NCI-H1417 (cell line): ENCODE measurements around the gene ARFGEF2.

Experiments used
- DNase-seq, 3 experiments: peaks; one replicate each; lab custom pipeline; 2025; lab: John Stamatoyannopoulos, UW

The ARFGEF2 gene

DNA sequence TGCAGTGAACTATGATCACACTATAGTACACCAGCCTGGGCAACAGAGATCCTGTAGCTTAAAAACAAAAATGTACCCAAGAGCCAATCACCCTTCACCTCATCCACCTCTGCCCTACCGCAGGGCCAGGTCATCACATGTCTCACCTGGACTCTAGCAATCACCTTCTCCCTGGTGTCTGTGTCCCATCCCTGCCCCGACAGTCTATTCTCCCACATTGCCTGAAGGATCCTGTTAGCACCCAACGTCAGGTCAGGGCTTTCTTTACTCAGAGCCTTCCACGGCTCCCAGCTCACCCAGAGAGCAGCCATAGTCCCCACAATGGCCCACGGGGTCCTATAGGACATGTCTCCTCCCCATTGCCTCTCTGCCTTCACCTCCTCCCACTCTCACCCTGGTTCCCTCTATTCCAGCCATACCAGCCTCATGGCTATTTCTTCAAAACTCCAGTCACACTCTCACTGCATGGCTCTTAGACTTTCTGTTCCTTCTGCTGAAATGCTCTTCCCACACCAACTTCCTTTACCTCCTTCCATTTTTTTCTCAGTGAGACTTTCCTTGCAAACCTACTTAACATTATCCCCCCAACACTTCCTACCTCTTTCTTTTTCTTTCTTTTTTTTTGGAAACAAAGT lies 22.5 kb upstream of the ARFGEF2 start:
- no peak for DNase-seq

DNA sequence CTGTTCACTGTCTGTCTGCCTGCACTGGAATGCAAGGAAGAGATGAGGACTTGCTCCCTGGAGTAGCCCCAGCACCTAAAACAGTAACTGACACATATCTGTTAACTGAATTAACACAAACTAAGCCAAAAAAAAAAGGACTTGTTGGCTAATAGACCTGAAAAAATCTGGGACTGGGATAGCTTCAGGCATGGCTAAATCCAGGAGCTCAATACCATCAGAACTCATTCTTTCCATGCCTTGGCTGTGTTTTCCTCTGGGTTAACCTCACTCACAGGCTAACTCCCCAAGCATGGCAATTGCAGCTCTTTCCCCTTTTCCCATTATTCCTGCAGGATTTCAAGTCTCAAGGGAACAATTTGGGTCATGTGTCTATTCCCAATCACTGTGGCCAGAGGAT lies 21.6 kb upstream of the ARFGEF2 start:
- DNase-seq: no peak

DNA sequence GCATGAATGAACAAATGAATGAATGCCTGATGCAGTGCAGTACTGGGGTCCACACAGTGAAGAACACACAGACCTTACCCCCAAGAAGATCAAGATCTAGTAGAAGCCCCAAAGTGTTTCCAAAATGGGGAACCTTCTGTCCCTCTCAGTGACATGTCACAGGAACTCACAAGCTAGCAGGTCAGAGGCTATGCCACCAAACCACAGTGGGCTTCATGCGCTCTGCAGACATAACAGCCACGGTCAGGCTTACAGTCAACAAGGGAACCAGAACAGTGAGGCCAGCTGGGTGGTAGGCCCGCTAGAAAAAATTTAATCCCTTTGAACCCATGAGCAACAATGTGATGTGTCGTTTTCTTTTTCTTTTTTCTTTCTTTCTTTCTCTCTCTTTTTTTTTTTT lies 20.2 kb upstream of the ARFGEF2 start:
- DNase-seq: no peak

DNA sequence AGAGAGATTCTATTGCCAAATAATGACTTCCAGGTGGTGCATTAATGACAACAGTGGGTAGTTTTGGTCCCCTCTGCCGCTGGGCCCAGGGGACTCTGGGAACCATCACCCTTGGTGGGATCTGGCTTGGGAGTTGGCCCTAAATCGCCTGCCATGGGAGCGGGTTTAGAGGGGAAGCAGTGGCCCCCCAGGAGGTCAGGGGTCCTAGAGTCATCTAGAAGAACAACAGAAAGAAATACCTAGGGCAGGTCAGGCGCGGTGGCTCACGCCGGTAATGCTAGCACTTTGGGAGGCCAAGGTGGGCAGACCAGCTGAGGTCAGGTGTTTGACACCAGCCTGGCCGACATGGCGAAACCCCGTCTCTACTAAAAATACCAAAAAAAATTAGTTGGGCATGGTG lies 17.8 kb upstream of the ARFGEF2 start:
- DNase-seq: no peak

DNA sequence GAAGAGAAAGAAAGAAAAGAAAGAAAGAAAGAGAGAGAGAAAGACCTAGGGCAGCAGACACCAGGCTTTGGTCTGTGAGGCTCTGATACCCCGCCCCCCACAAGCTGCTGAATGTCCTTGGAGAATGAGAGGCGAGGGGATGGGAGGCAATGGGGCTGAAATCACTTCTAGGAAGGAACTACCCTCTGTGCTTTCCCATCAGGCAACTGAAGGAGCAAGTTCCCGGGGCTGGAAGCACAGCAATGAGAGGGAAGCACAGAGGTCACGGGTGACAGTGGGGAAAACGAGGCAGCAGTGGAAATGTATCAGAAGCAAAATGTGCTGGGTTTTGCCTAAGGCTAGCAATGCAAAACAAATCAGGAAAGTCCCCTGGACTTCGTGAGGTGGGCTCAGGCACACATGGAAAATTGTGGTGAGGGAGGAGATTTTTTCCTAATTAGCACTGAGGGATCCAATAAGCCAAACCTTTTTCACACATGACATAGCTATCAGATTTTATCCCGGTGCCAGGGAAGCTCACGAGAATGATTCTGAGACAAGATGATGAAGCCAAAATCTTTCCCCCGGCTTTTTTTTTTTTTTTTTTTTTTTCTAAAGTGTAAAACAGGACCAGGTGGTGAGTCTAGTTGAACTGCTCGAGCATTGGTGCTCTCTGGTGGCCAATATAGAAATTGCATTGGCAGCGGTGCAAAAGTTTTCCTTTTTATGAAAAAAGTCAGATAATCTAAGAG lies 16.8 kb upstream of the ARFGEF2 start:
- DNase-seq: peak; percentile 43 to 76 (median 49)

DNA sequence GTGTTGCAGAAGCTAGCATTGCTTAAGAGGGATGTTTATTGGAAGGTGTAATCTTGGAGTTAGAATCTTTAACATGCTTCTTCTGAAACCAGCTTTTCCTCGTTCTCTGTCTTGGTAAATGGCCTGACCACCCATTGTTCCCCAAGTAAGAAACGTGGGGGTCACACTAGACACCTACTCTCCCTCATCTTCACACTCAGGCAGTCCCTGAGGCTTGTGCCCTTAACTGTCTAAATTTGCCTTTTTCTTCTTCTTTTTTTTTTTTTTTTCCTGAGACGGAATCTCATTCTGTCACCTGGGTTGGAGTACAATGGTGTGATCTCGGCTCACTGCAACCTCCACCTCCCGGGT lies 16.2 kb upstream of the ARFGEF2 start:
- no peak for DNase-seq

DNA sequence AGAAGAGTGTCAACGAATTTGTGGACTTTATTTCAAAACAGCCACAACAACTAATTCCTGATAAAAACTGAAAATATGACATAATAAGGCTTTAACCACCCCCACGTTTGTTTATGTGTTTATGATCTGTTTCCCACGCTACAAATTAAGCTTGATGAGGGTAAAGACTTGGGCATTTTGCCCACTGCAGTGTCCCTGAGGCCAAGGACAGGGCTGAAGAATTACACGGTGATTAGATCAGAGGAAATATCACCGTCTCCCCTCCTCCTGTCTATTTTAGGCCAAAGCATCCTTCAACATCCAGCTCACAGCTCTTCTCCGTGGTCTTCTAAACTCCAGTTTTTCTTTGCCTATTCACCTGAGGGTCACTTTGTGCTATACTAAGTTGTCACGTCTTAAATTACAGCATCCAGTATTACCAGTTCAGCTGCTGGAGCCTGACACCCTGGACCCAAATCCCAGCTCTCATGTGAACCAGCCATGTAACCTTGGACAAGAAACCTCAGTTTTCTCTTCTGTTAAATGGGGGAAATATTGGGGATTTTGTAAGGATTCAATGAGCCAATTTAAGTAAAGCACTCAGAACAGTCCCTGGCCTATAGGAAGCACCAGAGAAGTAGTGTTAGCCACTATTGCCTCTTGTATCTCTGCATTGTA lies 15.2 kb upstream of the ARFGEF2 start:
- DNase-seq: peak in 1 of 3 experiments; percentile 25

DNA sequence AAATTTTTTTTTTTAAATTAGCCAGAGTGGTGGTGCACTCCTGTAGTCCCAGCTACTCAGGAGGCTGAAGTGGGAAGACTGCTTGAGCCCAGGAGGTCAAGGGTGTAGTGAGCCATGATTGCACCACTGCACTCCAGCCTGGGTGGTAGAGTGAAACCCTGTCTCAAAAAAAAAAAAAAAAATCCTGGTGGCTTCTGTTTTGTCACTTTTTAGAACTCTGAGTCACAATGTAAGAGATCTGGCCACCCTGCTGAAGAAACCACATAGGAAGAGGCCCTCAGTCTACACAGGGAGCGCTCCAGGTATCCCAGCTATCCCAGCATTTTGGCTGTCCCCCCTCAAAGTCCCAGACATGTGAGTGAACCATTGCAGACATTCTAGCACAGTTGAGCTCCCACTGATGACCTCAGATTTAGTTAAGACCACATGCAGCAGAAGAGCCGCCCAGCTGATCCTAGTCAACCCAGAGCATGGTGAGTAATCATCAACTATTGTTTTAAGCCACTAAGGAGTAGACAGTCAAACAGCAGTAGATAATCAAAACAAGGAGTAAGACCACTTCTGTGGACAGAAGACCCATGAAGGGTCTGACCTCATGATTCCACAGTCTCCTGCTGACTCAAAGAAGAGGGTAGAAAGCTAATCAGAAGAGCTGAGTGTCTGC lies 12.7 kb upstream of the ARFGEF2 start:
- no peak for DNase-seq

DNA sequence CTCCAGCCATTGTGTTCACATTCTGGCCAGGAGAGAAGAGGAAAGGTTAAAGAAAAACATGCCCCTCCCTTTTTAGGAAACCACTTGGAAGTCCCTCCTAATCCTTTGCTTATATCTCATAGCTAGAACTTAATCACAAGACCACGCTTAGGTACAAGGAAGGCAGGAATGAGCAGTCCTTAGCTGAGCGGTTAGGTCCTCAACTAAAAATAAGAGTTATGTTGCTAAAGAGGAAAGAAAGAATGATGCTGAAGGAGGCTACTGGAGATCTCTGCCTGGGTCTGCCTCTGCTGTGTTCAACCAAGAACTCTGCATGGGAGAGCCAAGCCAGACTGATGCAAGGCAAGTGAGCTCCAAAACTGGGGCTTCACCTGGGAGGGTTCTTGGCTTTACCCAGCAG lies 11.6 kb upstream of the ARFGEF2 start:
- DNase-seq: no peak

DNA sequence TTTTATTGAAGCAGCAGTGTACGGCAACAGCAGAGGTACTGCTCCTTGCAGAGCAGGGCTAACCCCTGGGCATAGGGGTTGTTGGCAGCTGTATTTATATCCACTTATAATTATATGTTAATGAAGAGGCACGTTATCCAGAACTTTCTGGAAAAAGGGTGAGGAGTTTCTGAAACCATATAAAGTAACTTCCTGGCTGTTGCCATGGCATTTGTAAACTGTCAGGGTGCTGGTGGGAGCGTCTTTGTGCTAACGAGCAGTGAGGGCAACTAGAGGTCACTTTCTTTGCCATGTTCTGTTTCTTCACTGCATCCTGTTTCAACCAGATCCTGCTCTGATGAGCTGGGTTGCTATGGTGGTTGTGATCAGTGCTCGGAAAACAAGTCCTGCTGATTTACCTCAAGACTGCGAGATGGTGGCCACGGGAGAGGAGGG lies 11.1 kb upstream of the ARFGEF2 start:
- DNase-seq: peak in 1 of 3 experiments; percentile 25

DNA sequence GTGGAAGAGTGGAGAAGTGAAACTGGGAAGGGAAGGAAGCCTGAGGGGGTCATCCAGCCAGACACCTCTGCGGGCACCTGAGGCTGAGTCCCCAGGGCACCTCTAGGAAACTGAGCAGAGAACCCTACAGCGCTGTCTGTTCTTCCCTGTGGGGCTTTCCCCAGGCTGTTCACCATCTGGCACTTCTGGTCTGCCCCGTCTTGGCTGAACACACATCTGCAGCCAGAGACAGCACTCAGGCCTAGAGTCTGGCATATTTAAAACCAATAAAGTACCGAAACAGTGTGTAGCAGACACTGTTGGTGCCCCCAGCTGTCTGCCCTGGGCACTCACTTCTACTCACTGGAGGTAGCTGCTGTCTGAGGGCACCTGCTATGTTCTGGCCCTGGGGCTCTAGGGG lies 9.4 kb upstream of the ARFGEF2 start:
- no peak for DNase-seq

DNA sequence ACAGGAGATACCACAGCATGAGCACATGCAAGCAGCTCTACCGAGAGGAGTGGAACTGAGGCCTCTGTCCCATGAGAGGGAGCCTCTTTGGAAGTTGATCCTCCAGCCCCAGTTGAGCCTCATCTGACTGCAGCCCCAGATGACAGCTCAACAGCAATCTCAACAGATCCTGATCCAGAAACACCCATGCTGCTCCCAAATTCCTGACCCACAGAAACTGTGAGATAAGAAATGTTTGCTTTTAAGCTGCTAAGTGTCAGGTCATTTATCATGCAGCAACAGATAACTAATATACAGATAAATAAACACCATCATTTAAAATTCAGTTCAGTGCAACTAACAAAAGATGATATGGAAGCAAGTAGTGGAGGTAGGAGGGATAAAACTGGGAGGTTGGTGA lies 4.8 kb upstream of the ARFGEF2 start:
- DNase-seq: no peak

DNA sequence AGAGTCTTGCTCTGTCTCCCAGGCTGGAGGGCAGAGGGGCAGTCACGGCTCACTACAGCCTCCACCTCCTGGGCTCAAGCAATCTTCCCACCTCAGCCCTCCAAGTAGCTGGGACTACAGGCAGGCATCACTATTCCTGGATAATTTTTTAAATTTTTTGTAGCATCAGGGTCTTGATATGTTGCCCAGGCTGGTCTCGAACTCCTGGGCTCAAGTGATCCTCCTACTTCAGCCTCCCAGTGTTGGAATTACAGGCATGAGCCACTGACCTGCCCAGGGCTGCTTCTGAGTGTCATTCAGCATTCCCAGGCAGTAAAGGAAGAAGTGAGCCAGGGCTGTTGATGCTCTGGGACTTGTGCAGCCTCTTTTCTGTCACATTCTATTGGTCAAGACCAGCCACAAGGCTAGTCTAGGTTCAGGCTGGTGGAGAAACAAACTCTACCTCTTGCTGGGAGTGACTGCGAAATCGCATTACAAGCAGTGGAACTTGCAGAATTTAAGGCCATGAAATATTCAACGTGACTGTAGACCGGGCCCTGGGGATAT lies 2.1 kb upstream of the ARFGEF2 start:
- no peak for DNase-seq

DNA sequence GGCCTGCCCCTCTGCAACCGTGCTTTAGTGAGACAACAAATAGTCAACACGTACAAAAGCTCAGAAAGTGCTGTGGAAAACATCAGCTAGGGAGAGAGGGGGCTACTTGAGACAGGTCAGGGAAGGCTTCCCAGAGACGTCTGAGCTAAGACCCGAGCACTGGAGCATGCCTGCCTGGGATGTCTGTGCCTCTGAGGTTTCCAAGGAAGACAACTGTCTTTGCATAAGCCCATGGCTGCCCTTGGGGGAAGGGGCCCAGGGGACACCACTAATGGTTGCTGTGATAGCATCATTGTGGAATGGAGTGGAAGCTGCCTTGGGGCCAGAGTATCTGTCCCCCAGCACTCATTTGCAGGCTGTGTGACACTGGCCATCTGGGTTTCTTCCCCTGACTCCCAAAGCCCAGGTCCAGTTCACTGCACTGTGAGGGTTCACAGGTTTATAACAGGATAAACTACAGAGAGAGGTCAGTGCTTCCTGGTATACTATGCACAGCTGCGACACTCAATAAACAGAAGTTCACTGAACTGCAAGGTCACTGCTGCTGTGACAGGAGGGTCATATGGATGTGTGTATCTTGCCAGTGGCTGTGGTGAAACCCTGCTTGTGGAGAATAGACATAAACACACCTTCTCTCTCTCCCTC lies 1.5 kb upstream of the ARFGEF2 start:
- no peak for DNase-seq

DNA sequence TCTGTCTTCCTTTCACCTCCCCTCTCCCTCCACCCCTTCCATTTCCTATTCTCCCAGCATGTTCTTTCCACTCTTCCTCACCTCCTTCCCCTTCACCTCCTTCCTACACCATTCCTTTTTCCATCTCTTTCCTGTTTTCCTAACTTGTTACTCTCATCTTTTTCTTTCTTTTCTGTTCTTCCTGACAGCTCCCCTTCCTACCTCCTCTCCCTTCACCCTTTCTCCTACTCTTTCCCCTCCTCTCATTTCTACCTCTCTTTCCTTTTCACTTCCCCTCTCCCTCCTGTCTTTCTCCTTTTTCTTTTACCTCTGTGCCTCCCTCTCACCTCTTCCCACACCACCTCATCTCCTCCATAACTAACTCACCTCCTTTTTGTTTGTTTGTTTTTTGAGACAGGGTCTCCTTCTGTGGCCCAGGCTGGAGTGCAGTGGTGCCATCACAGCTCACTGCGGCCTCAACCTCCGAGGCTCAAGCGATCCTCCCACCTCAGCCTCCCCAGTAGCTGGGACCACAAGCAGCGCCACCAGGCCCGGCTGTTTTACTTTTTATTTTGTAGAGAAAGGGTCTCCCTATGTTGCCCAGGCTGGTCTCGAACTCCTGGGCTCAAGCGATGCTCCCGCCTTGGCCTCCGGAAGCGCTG lies 864 bp upstream of the ARFGEF2 start:
- no peak for DNase-seq

DNA sequence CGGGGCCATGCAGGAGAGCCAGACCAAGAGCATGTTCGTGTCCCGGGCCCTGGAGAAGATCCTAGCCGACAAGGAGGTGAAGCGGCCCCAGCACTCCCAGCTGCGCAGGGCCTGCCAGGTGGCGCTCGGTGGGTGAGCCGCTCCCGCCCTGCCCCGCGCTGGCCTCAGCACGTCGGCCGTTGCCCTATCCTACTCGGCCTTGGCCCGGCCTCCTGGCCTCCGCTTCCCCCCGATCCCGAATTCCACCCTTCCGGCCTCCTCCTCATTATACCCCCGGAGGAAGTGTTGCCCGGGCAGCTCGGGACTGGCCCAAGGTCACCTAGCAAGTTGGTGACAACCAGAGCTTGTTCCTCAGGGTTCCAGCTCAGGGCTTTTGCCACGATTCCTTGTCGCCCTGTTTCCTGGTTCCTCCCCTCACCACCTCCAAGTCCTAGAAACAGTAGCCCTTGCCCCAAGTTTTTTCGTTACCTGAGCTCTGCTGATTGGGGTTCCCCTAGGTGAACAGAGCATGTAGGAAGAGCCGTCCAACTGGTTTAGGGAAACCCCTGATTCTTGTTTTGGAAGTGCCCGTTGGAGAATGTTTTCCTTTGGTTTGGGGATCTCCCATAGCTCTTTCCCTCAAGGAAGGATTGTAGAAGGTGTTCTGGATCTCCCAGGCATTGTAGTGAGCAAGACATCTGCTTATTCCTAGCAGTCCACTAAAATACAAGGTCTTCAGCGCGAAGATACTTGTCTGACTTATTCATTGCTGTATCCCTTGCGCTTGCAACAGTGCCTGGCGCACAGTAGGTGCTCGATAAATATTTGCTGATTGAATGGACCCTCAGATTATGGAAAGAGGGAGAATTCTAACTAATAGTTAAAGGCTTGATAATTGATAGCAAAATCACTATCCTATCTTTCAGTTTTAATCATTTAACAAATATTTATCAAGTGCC lies 641 bp downstream of the ARFGEF2 start:
- DNase-seq: peak in 1 of 3 experiments; percentile 83

DNA sequence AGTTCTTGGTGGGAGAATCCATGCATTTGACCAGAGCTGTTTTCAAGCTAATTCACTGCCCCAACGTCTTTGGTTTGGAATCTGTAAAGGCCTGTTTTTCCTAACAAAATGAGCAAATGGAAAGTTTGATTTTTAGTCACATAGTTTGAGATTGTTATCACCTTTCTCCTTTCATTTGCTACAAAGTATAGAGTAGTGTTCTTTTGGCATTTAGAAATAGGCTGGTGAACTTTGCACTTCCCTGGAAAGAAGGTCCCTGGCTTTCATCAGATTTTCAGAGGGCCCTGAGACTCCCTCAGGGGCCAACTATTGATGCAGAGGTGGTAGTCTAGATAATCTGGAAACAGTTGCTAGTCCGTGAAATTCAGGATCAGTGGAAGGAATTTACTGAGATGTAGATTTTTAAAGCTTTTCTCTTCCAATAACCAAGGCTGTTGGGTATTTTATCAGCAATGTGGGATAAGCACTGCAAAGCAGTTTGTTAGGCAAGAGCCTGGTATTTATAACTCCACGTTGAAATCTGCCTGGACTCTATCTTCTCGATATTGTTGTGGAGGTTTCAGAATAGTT lies 1.7 kb downstream of the ARFGEF2 start:
- DNase-seq: no peak

DNA sequence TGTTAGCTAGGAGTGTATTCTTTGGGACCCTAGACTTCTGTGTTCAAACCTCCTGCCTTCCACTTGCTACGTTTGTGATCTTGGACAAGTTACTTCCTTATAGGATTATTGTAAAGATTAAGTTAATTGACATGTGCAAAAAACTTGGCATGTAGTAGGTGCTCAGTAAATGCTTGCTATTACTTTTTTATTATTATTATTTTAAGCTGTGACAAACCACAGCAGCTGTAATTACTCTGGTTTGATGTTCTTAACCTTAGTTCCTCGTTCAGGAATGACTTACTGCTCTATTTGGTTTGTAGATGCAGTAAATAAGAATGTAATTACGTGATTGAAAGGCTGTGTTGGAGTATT lies 3.2 kb downstream of the ARFGEF2 start:
- DNase-seq: no peak

DNA sequence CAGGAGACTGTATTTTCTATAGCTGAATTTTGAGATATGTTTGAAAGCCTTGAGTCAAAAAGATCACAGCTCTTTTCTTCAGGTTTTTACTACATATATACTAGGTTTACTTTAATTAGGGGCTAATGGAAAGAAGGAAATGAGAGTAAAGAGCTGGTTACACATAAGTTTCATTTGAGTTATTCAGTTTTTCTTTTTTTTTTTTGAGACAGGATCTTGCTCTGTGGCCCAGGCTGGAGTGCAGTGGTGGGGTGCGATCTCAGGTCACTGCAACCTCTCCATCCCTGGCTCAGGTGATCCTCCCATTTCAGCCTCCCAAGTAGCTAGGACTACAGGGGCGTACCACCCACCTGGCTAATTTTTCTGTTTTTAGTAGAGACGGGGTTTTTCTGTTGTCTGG lies 4.8 kb downstream of the ARFGEF2 start:
- no peak for DNase-seq

DNA sequence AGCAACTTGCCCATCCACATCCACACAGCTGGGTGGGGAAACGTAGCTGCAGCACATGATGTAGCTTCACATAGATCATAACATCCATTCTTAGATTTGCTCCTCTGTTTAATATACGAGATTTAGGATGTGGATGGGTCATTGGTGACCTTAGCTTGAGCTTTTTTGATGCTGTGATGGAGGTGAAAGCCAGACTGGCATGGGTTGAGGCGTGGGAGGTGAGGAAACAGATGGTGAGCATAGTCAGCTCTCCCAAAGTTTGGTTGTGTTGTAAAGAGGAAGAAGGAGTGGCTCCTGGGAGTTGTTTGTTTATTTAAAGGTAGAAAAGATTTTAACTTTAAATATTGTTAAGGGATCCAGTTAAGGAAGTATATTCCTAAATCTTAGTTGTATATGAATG lies 5.3 kb downstream of the ARFGEF2 start:
- DNase-seq: no peak
